Immature natural killer cell (primary cell): ENCODE results near the gene PARVG. TPM values are rescaled to one million over a fixed set of nuclear protein-coding genes. Genes with fewer than 3 reads are reported as not detected.
"Not testable (repeated sequence)": the region's sequence is repeated elsewhere in the genome, so short reads cannot be mapped to it uniquely, and the experiment has no call there.

Experiments
- DNase-seq, 3 donors: peaks; one replicate each; pipeline ENCODE4 v3.0.0; 2022; ENCODE audit warnings: mixed read lengths in 1 of 3
- H3K27ac Mint-ChIP-seq, 6 donors: one replicate each; pipeline ENCODE4 v1.8.0; 2020; ENCODE audit warnings: mixed read lengths in 6 of 6, mild to moderate bottlenecking in 5 of 6, inconsistent platforms in 4 of 6, moderate library complexity in 3 of 6
- H3K27me3 Mint-ChIP-seq, 3 donors: one replicate each; pipeline ENCODE4 v1.8.0; 2020 to 2021; ENCODE audit warnings: low read depth in 3 of 3, mild to moderate bottlenecking in 3 of 3, mixed read lengths in 3 of 3, moderate library complexity in 3 of 3, inconsistent platforms in 1 of 3
- H3K36me3 Mint-ChIP-seq, 3 donors: one replicate each; pipeline ENCODE4 v1.8.0; 2020; ENCODE audit warnings: mixed read lengths in 3 of 3, inconsistent platforms in 2 of 3, mild to moderate bottlenecking in 2 of 3
- H3K4me1 Mint-ChIP-seq, 2 donors: one replicate each; pipeline ENCODE4 v1.8.0; 2020; ENCODE audit warnings: inconsistent platforms in 2 of 2, mild to moderate bottlenecking in 2 of 2, mixed read lengths in 2 of 2, moderate library complexity in 1 of 2
- H3K4me3 Mint-ChIP-seq, 5 donors: one replicate each; pipeline ENCODE4 v1.8.0; 2020; ENCODE audit warnings: mild to moderate bottlenecking in 5 of 5, mixed read lengths in 5 of 5, inconsistent platforms in 3 of 5, moderate library complexity in 3 of 5
- H3K9me3 Mint-ChIP-seq, 6 donors: one replicate each; pipeline ENCODE4 v1.8.0; 2020; ENCODE audit warnings: mild to moderate bottlenecking in 6 of 6, mixed read lengths in 6 of 6, inconsistent platforms in 4 of 6, moderate library complexity in 3 of 6
- polyA plus RNA-seq, 3 donors: library from polyadenylated mRNA; unstranded; fragments of 300-500 nt; fragmentation: Illumina TruSeq; gene quantifications; one replicate each; pipeline ENCODE4 v1.2.3, GENCODE V29; 2021

PARVG gene
- polyA plus RNA-seq, 3 donors from 2014 or later, result 54.0 to 84.6 (median 58.4) TPM

DNA sequence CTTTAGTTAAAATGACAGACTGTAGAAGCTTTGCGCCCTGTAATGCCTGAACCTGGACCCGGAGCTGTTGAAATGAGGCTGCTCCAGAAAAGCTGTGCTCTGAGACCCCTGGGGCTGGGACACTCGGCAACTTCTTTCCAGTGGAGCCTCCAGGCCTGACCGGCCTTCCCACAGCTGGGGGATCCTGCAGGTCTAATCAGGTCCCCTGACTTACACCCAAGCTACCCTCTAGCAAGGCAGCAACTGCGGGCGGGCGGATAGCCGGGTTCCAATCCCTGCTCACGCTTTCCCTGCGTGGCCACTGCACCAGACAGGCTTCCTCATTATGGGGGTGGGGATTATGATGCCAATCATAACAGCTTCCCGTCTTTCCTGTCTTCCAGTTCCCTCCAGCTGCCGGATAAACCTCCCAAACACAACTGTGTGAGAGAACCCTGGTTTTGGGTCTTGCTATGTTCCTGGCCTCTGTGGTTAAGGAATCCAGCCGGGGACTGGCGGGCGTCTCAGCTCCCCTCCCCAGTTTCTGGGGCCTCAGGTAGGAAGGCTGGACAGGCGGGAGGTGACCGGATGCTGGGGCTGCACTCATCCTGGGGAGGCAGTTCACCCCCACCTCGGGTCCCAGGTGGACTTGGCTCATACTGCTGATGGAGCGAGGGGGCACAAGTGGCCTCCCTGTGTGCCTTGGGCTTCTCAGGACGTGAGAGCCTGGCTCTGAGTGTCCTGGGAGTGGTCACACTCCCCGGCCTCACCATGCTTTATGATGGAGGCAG lies 38.6 kb downstream of the PARVG start:
- Mint-ChIP-seq H3K27ac (no peak overlapping the region), H3K36me3 (peaks cover 0 to 8% (median 4%) of the 10 kb centered on the region in 3 donors), H3K4me1 (no peaks in the 10 kb centered on the region), H3K9me3 (no peaks in the 10 kb centered on the region), H3K27me3 (peaks cover 0 to 2% (median 0%) of the 10 kb centered on the region in 3 donors), H3K4me3 (no peak overlapping the region)
- DNase-seq, result no peak

DNA sequence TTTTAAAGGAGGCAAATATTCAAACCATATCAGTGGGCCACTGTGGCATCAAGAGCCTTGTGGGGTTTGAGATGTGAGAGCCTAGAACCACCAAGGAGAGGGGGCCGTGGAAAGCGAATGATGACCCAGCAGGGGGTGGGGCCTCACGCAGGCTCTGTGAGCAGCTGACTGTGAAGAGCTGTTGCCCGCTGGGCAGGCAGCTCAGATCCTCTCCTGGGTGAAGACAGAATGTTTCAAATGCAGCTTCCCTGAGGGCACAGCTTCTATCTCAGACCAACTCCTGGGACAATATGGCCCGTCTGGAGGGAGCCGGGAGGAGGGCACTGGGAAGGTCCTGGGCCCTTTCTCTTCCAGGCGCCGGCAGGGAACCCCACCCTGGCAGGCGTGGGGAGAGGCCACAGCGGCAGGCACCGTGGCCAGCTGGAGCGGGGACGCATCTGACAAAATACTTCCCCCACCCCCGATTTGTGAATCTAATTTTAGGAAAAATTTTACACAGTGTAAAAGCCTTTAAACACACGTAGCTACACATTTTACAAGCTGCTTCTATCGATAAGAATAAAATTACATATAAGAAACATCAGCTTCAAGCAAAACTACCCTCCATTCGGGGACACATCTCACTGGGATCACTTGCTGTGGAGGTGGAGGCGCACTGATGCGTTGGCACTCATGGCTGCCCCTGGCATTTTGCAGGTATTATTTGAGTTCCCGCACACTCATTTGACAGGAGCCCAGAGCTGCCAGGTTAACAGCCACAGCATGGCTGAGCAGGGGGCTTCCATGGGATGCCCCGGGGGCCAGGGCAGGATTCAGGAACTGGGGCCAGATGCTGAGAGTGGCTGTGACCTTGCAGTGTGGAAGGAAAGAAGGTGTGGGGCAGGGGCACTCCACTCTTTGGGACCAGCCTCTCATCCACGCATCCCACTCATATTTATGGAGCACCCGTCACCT lies 40.3 kb downstream of the PARVG start:
- H3K4me1 Mint-ChIP-seq, result no peaks in the 10 kb centered on the region
- no peak overlapping the region for H3K27ac Mint-ChIP-seq
- H3K4me3 Mint-ChIP-seq, result no peak overlapping the region
- no peaks in the 10 kb centered on the region for H3K9me3 Mint-ChIP-seq
- peaks cover 0 to 3% (median 0%) of the 10 kb centered on the region in 3 donors for H3K27me3 Mint-ChIP-seq
- DNase-seq, result no peak
- H3K36me3 Mint-ChIP-seq, result peaks cover 0 to 8% (median 4%) of the 10 kb centered on the region in 3 donors

DNA sequence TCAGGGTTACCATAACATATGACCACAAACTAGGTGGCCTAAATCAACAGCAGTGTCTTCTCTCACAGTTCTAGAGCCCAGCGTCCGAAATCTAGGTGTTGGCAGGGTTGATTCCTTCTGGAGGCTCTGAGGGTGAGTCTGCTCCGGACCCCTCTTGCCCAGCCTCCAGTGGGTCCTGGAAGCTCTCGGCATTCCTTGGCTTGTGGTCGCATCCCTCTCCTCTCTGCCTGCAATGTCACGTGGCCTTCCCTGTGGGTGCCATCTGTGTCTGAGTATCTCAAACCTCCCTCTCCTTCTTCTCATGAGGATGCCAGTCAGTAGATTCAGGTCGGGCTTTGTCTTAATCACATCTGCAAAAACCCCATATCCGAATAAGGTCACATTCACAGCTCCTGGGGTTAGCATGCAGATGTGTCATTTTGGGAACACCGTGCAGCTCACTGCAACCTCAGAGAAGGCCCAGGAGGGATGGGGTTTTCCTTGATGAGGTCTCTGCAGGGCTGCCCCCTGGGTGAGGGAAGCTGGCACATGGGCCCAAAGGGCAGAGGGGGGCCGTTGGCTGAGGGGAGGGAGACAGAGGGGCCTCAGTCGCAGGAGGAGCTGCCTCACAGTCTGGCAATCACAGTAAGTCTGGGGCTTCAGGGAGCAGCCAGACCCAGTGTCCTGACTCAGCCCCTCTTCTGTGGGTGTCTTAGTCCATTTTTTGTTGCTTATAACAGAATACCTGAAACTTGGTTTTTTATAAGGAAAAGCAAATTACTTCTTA lies 41.2 kb downstream of the PARVG start:
- peaks cover 0 to 2% (median under 1%) of the 10 kb centered on the region in 6 donors for H3K9me3 Mint-ChIP-seq
- H3K27ac Mint-ChIP-seq, result no peak overlapping the region
- H3K4me3 Mint-ChIP-seq, result no peak overlapping the region
- peaks cover 0 to 3% (median under 1%) of the 10 kb centered on the region in 3 donors for H3K27me3 Mint-ChIP-seq
- no peaks in the 10 kb centered on the region for H3K4me1 Mint-ChIP-seq
- no peak for DNase-seq
- peaks cover 0 to 8% (median 0%) of the 10 kb centered on the region in 3 donors for H3K36me3 Mint-ChIP-seq

DNA sequence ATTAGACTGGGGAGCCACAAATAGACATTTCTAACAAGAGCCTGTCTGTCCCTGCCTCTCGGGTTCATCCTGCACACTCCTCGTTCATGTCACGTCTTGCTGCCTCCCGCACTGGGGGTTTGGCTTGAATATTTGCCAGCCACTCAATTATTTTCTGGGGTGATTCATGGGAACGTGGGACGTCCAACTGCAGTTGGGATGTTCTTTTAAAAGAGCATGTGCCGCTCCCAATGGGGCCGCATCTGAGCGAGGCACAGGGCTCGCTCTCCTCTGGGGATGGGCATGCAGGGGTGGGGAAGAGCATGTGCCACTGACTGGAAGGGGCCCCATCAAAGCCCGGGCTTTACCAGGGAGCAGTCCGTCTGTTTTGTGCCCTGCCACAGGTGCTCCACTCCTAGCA lies 43.4 kb downstream of the PARVG start:
- Mint-ChIP-seq H3K4me3 (no peak overlapping the region), H3K27ac (no peak overlapping the region), H3K36me3 (peaks cover 0 to 8% (median 0%) of the 10 kb centered on the region in 3 donors), H3K27me3 (peaks cover 3 to 6% (median 3%) of the 10 kb centered on the region in 3 donors), H3K4me1 (no peaks in the 10 kb centered on the region), H3K9me3 (peaks cover 2 to 21% (median 7%) of the 10 kb centered on the region in 6 donors)
- no peak for DNase-seq

- Mint-ChIP-seq H3K4me1 (no peaks in the 10 kb centered on the region), H3K36me3 (peaks cover 0 to 7% (median 4%) of the 10 kb centered on the region in 3 donors), H3K4me3 (no peak overlapping the region), H3K9me3 (peaks cover 3 to 32% (median 10%) of the 10 kb centered on the region in 6 donors), H3K27ac (peak overlapping the region in 1 of 6 donors; percentile 8), H3K27me3 (peaks cover 3 to 6% (median 3%) of the 10 kb centered on the region in 3 donors)
- no peak for DNase-seq
These were observed 44.5 kb downstream of the PARVG start for GRCh38 chr22:44225091-44225689.

DNA sequence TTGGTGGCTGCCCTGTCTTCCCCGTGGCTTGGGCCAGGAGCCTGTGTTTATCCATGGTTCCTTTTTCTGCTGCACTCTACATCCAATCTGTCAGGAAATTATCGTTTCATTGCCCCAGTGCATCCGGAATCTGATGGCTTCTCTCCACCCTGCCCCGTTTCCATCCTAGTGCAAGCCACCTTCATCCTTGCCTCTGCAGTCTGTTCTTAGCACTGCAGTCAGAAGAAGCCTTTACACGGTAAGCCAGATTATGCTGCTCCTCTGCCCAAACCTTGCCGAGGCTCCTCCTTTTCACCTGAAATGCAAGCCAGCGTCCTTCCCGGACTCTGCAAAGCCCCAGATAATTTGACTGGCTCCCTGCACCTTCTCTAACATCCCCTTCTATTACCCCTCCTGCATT lies 45.1 kb downstream of the PARVG start:
- Mint-ChIP-seq H3K27me3 (peaks cover 3 to 6% (median 3%) of the 10 kb centered on the region in 3 donors), H3K9me3 (peaks cover 3 to 32% (median 10%) of the 10 kb centered on the region in 6 donors), H3K4me3 (no peak overlapping the region), H3K27ac (no peak overlapping the region), H3K36me3 (peaks cover 0 to 7% (median 4%) of the 10 kb centered on the region in 3 donors), H3K4me1 (no peaks in the 10 kb centered on the region)
- no peak for DNase-seq

- Mint-ChIP-seq H3K9me3 (peaks cover 3 to 32% (median 10%) of the 10 kb centered on the region in 6 donors), H3K4me3 (no peak overlapping the region), H3K27ac (no peak overlapping the region), H3K27me3 (peaks cover 1 to 6% (median 3%) of the 10 kb centered on the region in 3 donors), H3K4me1 (no peaks in the 10 kb centered on the region), H3K36me3 (peaks cover 0 to 7% (median 0%) of the 10 kb centered on the region in 3 donors)
- no peak for DNase-seq
These were observed 48.6 kb downstream of the PARVG start for GRCh38 chr22:44229331-44229730.

DNA sequence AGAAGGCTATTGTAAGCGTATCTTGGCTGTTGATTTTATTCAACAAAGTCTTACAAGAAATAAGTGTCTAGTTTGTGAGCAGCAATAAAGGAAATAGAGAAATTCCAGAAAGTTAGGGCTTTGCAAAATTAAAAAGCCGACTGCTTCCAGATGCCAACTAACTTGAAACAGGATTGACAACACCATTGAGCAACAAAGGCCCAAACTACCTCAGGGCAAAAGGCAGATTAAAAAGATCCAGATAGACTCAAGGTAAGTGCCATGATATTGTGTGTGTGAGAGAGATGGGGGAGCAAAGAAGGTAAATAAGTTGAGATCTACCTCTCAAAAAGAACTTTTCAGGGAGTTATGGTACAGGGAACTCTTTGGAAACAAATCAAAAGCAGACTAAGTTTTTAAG lies 49.1 kb downstream of the PARVG start:
- peaks cover 0 to 7% (median 0%) of the 10 kb centered on the region in 3 donors for H3K36me3 Mint-ChIP-seq
- H3K27ac Mint-ChIP-seq, result no peak overlapping the region
- H3K9me3 Mint-ChIP-seq, result peaks cover 3 to 32% (median 10%) of the 10 kb centered on the region in 6 donors
- no peak for DNase-seq
- H3K4me3 Mint-ChIP-seq, result no peak overlapping the region
- H3K4me1 Mint-ChIP-seq, result no peaks in the 10 kb centered on the region
- H3K27me3 Mint-ChIP-seq, result peaks cover 0 to 6% (median 3%) of the 10 kb centered on the region in 3 donors

- H3K27me3 Mint-ChIP-seq, result peaks cover 0 to 6% (median 3%) of the 10 kb centered on the region in 3 donors
- H3K4me3 Mint-ChIP-seq, result no peak overlapping the region
- DNase-seq, result no peak
- no peak overlapping the region for H3K27ac Mint-ChIP-seq
- H3K36me3 Mint-ChIP-seq, result peaks cover 0 to 7% (median 0%) of the 10 kb centered on the region in 3 donors
- H3K4me1 Mint-ChIP-seq, result no peaks in the 10 kb centered on the region
- H3K9me3 Mint-ChIP-seq, result peaks cover 3 to 32% (median 10%) of the 10 kb centered on the region in 6 donors
These were observed 50.5 kb downstream of the PARVG start for GRCh38 chr22:44231233-44231632.

DNA sequence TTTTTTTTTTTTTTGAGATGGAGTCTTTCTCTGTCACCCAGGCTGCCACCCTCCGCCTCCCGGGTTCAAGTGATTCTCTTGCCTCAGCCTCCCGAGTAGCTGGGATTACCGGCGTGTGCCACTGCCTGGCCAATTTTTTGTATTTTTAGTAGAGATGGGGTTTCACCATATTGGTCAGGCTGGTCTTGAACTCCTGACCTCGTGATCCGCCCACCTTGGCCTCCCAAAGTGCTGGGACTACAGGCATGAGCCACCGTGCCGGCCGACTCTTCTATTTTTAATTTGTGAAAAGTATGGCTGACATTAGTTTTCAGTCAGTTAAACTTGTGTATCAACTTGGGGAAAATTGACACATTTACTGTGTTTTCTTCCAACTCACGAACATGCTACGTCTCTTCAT lies 53.6 kb downstream of the PARVG start:
- H3K27me3 Mint-ChIP-seq, DNase-seq, H3K4me1 Mint-ChIP-seq, H3K27ac Mint-ChIP-seq, H3K36me3 Mint-ChIP-seq, H3K9me3 Mint-ChIP-seq, H3K4me3 Mint-ChIP-seq: not testable (repeated sequence)

DNA sequence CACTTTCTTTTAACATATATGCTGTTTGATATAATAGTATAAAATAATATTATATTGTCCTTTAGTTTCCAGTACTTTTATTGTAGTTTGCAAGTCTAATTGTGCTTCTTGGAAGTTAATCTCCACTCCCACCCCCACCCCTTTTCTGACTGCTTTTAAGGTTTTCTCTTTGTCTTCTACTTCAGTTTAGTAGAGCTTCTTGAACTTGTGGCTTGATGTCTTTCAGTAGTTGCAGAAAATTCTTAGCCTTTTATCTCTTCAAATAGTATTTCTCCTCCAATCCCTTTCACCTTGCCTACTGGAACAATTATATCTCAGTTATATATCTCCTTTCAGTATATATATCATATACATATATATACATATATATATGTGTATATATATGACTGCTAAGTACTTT lies 56.6 kb downstream of the PARVG start:
- H3K4me1 Mint-ChIP-seq, result no peaks in the 10 kb centered on the region
- H3K27ac Mint-ChIP-seq, result no peak overlapping the region
- DNase-seq, result no peak
- no peaks in the 10 kb centered on the region for H3K9me3 Mint-ChIP-seq
- H3K36me3 Mint-ChIP-seq, result no peaks in the 10 kb centered on the region
- H3K4me3 Mint-ChIP-seq, result no peak overlapping the region
- H3K27me3 Mint-ChIP-seq, result peaks cover 0 to 2% (median 2%) of the 10 kb centered on the region in 3 donors

- H3K9me3 Mint-ChIP-seq, H3K4me3 Mint-ChIP-seq, H3K4me1 Mint-ChIP-seq, H3K27ac Mint-ChIP-seq, H3K27me3 Mint-ChIP-seq, DNase-seq, H3K36me3 Mint-ChIP-seq: not testable (repeated sequence)
These were observed 60.4 kb downstream of the PARVG start for GRCh38 chr22:44241121-44241520.
